GM06990 (cell line): Measurements from ENCODE around the gene MLIP.
"Not testable (repeated sequence)": the region's sequence is repeated elsewhere in the genome, so short reads cannot be mapped to it uniquely, and the experiment has no call there.

Source experiments
- DNase-seq: peaks from one replicate; pipeline ENCODE4 v3.0.0-alpha.2; 2011; ENCODE audit not compliant: insufficient read length; ENCODE audit errors: extremely low read depth
- H3K27me3 ChIP-seq: replicated peaks from 2 replicates; pipeline ENCODE4 v1.6.0; 2011; ENCODE audit warnings: low read length; ENCODE audit not compliant: control insufficient read depth, insufficient read depth
- H3K36me3 ChIP-seq: 2 replicates; pipeline ENCODE4 v1.5.1; 2011; ENCODE audit warnings: low read length; ENCODE audit not compliant: control insufficient read depth, insufficient read depth
- H3K4me3 ChIP-seq: replicated peaks from 2 replicates; pipeline ENCODE4 v1.5.1; 2011; ENCODE audit warnings: low read depth, mild to moderate bottlenecking, control low read depth, low read length
- TF ChIP-seq, protein P1 (sequence below): IDR thresholded peaks from 2 replicates; pipeline ENCODE4 v1.5.1; 2011; ENCODE audit warnings: low read length, control low read depth, mild to moderate bottlenecking, inconsistent platforms; ENCODE audit not compliant: insufficient read depth, poor library complexity, severe bottlenecking

The MLIP gene

DNA sequence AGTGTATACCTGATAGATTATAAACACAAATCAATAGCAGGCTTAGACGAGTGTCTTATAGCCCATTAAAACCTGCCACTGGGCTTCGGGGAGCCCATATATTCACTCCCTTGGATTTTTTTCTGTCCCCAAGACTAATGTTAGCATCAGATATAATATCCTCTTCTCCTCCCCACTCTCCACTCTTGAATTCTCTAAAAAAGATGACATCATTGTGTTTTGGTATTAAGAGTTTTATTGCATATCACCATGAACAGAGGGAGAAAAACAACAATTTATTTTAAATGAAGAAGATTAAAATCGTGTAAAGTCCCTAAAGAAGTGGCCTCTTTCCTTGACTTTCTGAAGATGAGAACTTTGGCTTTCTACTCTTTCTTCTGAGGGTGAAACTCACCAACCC is 84.4 kb downstream of the MLIP start:
- no peaks in the 10 kb centered on the region for H3K27me3 ChIP-seq
- no peak for DNase-seq
- no peaks in the 10 kb centered on the region for H3K36me3 ChIP-seq
- TF ChIP-seq, protein P1, sequence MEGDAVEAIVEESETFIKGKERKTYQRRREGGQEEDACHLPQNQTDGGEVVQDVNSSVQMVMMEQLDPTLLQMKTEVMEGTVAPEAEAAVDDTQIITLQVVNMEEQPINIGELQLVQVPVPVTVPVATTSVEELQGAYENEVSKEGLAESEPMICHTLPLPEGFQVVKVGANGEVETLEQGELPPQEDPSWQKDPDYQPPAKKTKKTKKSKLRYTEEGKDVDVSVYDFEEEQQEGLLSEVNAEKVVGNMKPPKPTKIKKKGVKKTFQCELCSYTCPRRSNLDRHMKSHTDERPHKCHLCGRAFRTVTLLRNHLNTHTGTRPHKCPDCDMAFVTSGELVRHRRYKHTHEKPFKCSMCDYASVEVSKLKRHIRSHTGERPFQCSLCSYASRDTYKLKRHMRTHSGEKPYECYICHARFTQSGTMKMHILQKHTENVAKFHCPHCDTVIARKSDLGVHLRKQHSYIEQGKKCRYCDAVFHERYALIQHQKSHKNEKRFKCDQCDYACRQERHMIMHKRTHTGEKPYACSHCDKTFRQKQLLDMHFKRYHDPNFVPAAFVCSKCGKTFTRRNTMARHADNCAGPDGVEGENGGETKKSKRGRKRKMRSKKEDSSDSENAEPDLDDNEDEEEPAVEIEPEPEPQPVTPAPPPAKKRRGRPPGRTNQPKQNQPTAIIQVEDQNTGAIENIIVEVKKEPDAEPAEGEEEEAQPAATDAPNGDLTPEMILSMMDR: no peak
- H3K4me3 ChIP-seq: no peak overlapping the region

DNA sequence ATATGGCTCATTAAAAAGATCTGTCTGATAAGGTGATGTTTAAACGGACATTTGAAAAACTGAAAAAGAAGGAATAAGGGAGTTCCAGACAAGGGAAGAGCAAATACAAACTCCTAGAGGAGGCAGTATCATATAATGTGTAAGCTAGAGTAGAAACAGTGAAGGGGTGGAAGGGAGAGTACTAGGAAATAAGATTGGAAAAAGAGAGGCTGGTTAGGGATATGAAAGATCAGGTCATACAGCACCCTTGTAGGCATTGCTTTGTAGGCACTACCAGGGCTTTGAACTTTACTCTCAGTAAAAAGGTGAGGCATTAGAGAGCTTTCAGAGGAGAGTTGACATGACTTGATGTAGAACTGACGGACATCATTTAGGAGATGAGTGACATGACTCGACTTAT is 85.7 kb downstream of the MLIP start:
- Histone ChIP-seq H3K27me3 (no peaks in the 10 kb centered on the region), H3K4me3 (no peak overlapping the region), H3K36me3 (no peaks in the 10 kb centered on the region)
- DNase-seq: no peak
- TF ChIP-seq, protein P1: no peak

DNA sequence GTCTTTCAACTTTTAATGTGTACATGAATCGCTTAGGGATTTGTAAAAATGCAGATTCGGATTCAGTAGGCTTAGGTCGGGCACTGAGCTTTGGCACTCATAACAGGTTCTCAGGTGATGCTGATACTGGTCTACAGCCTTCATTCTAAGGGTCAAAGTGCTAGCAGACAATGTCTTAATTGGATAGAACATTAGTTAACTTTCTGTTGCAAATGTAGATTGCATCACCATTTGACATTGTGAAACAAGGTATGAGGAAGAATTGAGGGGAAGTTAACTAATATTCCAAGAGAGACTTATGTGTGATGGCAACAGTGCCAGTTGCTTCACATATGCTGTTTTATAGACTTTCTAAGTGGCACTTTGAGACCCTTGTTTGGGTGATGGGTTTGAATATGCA is 86.9 kb downstream of the MLIP start:
- TF ChIP-seq, protein P1: no peak
- H3K36me3 ChIP-seq: no peaks in the 10 kb centered on the region
- no peak overlapping the region for H3K4me3 ChIP-seq
- no peaks in the 10 kb centered on the region for H3K27me3 ChIP-seq
- no peak for DNase-seq

DNA sequence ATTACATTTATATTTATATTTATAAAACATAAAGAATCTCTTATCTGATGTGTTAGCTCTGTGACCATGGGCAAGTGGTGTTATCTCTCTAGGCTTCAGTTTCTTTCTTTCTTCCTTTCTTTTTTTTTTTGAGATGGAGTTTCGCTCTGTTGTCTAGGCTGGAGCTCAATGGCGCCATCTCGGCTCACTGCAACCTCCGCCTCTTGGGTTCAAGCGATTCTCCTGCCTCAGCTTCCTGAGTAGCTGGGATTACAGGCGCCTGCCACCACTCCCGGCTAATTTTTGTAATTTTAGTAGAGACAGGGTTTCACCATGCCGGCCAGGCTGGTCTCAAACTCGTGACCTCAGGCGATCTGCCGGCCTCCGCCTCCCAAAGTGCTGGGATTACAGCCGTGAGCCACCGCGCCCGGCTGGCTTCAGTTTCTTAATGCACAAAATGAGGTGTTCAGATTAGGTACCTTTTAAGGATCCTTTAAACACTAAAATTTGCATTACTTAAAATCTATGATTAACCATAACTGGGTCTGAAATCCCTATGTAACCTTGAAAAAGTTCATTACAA is 92.3 kb downstream of the MLIP start:
- H3K27me3 ChIP-seq, DNase-seq: not testable (repeated sequence)

DNA sequence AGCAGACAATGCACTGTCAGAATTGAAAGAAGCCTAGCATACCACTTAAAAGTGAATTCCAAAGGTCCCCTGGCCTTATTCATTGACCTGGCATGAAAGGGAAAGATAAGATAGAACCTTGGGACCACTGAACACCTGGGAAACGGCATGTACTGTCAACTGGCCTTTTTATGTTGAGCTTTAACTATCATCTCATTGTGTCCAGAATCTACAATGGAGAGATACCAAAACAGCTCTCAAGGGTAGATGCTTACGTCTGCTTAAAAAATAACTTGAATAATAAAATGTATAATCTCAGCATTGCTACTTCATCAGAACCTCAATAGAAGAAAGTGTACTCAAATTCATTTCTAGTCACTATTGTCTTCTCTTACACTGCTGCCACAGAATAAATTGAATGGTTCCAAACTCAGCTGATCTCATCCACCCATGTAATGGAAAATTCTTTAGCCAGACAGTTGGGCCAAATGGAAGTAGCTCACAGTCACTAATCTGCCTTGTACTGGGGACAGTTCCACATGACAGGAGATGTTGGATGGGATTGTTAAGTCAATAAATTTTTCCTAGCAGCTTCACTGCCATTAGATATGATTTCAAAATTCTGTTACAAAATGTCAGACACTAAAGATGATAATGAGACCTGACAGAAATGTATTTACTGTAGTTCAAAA is 93.8 kb downstream of the MLIP start:
- Histone ChIP-seq H3K36me3 (no peaks in the 10 kb centered on the region), H3K4me3 (no peak overlapping the region), H3K27me3 (no peaks in the 10 kb centered on the region)
- TF ChIP-seq, protein P1: no peak
- no peak for DNase-seq

More for the DNA sequence above, 92.3 kb downstream of the MLIP start:
- H3K4me3 ChIP-seq, H3K36me3 ChIP-seq: not testable (repeated sequence)

DNA sequence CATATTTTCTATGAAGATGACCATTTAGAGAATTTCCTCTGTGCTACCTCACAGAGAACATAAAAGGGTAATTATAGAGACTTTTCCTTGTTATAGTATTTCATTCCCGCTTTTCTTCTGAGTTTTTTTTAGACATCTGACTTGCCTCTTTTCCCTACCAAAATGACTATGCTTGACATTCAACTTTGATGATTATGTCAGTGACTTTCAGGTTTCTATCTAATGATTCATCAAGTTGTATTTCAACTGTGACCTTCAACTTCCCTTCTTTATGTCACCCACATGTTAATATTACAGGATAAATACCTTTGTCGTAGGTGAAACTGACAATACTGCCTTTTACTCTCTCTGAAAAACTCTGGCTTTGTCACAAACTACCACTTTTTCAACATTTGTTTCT is 95.3 kb downstream of the MLIP start:
- H3K27me3 ChIP-seq: no peaks in the 10 kb centered on the region
- peak; percentile 8 for DNase-seq
- no peaks in the 10 kb centered on the region for H3K36me3 ChIP-seq
- TF ChIP-seq, protein P1: no peak
- H3K4me3 ChIP-seq: no peak overlapping the region

DNA sequence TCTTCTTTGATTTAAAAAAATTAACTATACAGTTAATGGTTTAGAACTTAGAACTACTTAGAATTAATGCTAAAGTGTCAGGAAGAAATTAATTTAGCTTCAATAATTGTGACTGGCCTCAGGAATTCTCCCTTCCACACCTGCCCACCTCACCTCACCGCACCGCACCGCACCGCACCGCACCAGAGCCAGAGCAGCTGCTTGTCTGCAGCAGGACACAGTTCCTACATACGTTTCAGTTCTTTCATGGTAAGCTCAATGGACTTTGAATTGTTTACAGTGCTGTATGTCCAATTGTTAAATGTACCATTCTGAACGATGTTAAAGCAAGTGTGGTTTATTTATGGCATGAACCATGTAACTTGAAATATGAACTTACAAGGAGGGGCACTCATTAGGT is 98.7 kb downstream of the MLIP start:
- not testable (repeated sequence) for H3K27me3 ChIP-seq, DNase-seq, H3K36me3 ChIP-seq, H3K4me3 ChIP-seq
